Measurements from ENCODE around the gene CHTOP. TPM values are rescaled to one million over a fixed set of nuclear protein-coding genes. Genes with fewer than 3 reads are reported as not detected.

The CHTOP gene
- total RNA-seq, 1 donor from 2014 or later = 59.3 TPM

- H3K9me3 Mint-ChIP-seq (ENCODE audit: unreplicated experiment) = no peaks in the 10 kb centered on the region
- peaks cover under 1% of the 10 kb centered on the region for H3K27me3 Mint-ChIP-seq (ENCODE audit: unreplicated experiment)
- peaks cover 21% of the 10 kb centered on the region for H3K4me1 Mint-ChIP-seq (ENCODE audit: unreplicated experiment)
- no peak overlapping the region for H3K27ac Mint-ChIP-seq (ENCODE audit: unreplicated experiment)
- H3K4me3 Mint-ChIP-seq (ENCODE audit: unreplicated experiment) = no peak overlapping the region
- peaks cover 6% of the 10 kb centered on the region for H3K36me3 Mint-ChIP-seq (ENCODE audit: low read depth, unreplicated experiment)
- TF ChIP-seq CTCF (IDR thresholded peaks at IDR 0.05; ENCODE audit: unreplicated experiment) = no peak
- DNase-seq (ENCODE audit: low spot score) = no peak
These were observed 31.1 kb upstream of the CHTOP start for GRCh38 chr1:153602749-153603148.

- Mint-ChIP-seq H3K9me3 (ENCODE audit: unreplicated experiment) (no peaks in the 10 kb centered on the region), H3K4me1 (ENCODE audit: unreplicated experiment) (peaks cover 45% of the 10 kb centered on the region), H3K27me3 (ENCODE audit: unreplicated experiment) (peaks cover 10% of the 10 kb centered on the region), H3K27ac (ENCODE audit: unreplicated experiment) (peak overlapping the region; percentile 52), H3K4me3 (ENCODE audit: unreplicated experiment) (no peak overlapping the region), H3K36me3 (ENCODE audit: low read depth, unreplicated experiment) (peaks cover 7% of the 10 kb centered on the region)
- no peak for DNase-seq (ENCODE audit: low spot score)
- no peak for TF ChIP-seq CTCF (IDR thresholded peaks at IDR 0.05; ENCODE audit: unreplicated experiment)
These were observed 27.7 kb upstream of the CHTOP start for GRCh38 chr1:153606194-153606593.

GRCh38 chr1:153607381-153607780, 26.5 kb upstream of the CHTOP start:
- Mint-ChIP-seq H3K4me1 (ENCODE audit: unreplicated experiment) (peaks cover 55% of the 10 kb centered on the region), H3K36me3 (ENCODE audit: low read depth, unreplicated experiment) (peaks cover 14% of the 10 kb centered on the region), H3K4me3 (ENCODE audit: unreplicated experiment) (peak overlapping the region; percentile 98), H3K9me3 (ENCODE audit: unreplicated experiment) (no peaks in the 10 kb centered on the region), H3K27me3 (ENCODE audit: unreplicated experiment) (peaks cover 15% of the 10 kb centered on the region), H3K27ac (ENCODE audit: unreplicated experiment) (peak overlapping the region; percentile 94)
- no peak for TF ChIP-seq CTCF (IDR thresholded peaks at IDR 0.05; ENCODE audit: unreplicated experiment)
- DNase-seq (ENCODE audit: low spot score) = no peak

GRCh38 chr1:153608089-153608682, 25.7 kb upstream of the CHTOP start:
- Mint-ChIP-seq H3K27ac (ENCODE audit: unreplicated experiment) (peak overlapping the region; percentile 100), H3K4me3 (ENCODE audit: unreplicated experiment) (peak overlapping the region; percentile 98), H3K27me3 (ENCODE audit: unreplicated experiment) (peaks cover 15% of the 10 kb centered on the region), H3K4me1 (ENCODE audit: unreplicated experiment) (peaks cover 56% of the 10 kb centered on the region), H3K36me3 (ENCODE audit: low read depth, unreplicated experiment) (peaks cover 14% of the 10 kb centered on the region), H3K9me3 (ENCODE audit: unreplicated experiment) (no peaks in the 10 kb centered on the region)
- DNase-seq (ENCODE audit: low spot score) = no peak
- TF ChIP-seq CTCF (IDR thresholded peaks at IDR 0.05; ENCODE audit: unreplicated experiment) = no peak

- Mint-ChIP-seq H3K27ac (ENCODE audit: unreplicated experiment) (peak overlapping the region; percentile 100), H3K4me1 (ENCODE audit: unreplicated experiment) (peaks cover 56% of the 10 kb centered on the region), H3K36me3 (ENCODE audit: low read depth, unreplicated experiment) (peaks cover 14% of the 10 kb centered on the region), H3K9me3 (ENCODE audit: unreplicated experiment) (no peaks in the 10 kb centered on the region), H3K27me3 (ENCODE audit: unreplicated experiment) (peaks cover 15% of the 10 kb centered on the region), H3K4me3 (ENCODE audit: unreplicated experiment) (peak overlapping the region; percentile 98)
- DNase-seq (ENCODE audit: low spot score) = peak; percentile 80
- TF ChIP-seq CTCF (IDR thresholded peaks at IDR 0.05; ENCODE audit: unreplicated experiment) = no peak
These were observed 24.9 kb upstream of the CHTOP start for GRCh38 chr1:153608742-153609584.
